Measurements from ENCODE around the gene ZNF536.

DNA sequence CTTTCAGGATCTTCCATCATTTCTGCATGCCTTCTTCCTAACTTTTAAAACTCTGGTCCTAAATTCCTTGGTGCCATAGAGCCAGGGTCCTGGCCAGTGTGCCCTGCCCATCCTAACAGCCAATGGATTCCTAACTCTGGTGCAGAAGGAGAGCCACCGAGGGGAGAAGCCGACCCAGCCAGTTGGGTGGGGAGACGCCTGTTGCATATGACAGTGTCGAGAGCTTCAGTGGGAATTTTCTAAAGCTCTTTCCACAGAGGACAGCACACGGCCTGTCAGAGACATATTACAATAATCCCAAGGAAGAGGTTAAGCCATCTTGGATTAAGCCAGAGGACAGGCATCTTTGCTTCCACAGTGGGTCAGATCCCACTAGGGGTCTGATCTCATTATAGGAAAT lies 180.4 kb downstream of the ZNF536 start:
- TF ChIP-seq, protein P1, sequence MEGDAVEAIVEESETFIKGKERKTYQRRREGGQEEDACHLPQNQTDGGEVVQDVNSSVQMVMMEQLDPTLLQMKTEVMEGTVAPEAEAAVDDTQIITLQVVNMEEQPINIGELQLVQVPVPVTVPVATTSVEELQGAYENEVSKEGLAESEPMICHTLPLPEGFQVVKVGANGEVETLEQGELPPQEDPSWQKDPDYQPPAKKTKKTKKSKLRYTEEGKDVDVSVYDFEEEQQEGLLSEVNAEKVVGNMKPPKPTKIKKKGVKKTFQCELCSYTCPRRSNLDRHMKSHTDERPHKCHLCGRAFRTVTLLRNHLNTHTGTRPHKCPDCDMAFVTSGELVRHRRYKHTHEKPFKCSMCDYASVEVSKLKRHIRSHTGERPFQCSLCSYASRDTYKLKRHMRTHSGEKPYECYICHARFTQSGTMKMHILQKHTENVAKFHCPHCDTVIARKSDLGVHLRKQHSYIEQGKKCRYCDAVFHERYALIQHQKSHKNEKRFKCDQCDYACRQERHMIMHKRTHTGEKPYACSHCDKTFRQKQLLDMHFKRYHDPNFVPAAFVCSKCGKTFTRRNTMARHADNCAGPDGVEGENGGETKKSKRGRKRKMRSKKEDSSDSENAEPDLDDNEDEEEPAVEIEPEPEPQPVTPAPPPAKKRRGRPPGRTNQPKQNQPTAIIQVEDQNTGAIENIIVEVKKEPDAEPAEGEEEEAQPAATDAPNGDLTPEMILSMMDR (IDR thresholded peaks at IDR 0.05; ENCODE audit: low read length): no peak
- TF ChIP-seq EZH2 (optimal IDR thresholded peaks at IDR 0.05; ENCODE audit: low read depth, low read length): no peak
